RWPE1 (cell line): ENCODE data around the gene EPYC.
"Not testable (repeated sequence)": the region's sequence is repeated elsewhere in the genome, so short reads cannot be mapped to it uniquely, and the experiment has no call there.

Experiments used
- CTCF ChIA-PET: fragments of 350-600 bp; sonication (Branson Sonifier 250); formaldehyde crosslinking; extraction: SDS; loops from one replicate; lab custom pipeline; 2021; lab: Yijun Ruan, JAX
- POLR2A ChIA-PET: fragments of 400-600 bp; formaldehyde crosslinking; extraction: SDS; loops from one replicate; lab custom pipeline; 2020; ENCODE audit warnings: antibody characterized with exemption; ENCODE audit not compliant: low non-redundant PET; lab: Yijun Ruan, JAX
- DNase-seq: peaks from one replicate; pipeline ENCODE4 v3.0.0; 2012; ENCODE audit warnings: low spot score
- H3K27ac ChIP-seq: fragments of 450-650 bp; 2 replicates; pipeline ENCODE4 v1.5.1; 2017
- TF ChIP-seq, protein P1 (sequence below): fragments of 450-650 bp; conservative IDR thresholded peaks from 2 replicates; pipeline ENCODE4 v1.5.1; 2017; ENCODE audit warnings: low read depth, mild to moderate bottlenecking

EPYC gene

DNA sequence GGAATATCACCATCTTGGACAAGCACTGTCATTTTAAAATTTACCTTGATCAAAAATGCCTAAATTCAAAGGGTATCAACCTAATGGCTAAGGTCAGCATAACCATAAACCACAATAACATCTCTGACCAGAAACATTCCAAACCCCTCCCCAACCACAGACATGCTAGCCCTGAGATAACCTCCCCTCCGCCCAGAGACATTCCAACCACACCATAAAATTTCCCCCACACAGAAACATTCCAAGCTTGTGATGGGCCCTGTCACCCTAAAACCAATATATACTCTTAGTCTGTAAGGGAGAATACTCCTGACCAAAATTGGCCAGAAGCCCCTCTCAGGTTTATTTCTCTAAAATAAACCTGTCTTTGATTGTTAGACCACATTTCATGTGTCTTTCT lies 17.7 kb downstream of the EPYC start:
- TF ChIP-seq, protein P1, sequence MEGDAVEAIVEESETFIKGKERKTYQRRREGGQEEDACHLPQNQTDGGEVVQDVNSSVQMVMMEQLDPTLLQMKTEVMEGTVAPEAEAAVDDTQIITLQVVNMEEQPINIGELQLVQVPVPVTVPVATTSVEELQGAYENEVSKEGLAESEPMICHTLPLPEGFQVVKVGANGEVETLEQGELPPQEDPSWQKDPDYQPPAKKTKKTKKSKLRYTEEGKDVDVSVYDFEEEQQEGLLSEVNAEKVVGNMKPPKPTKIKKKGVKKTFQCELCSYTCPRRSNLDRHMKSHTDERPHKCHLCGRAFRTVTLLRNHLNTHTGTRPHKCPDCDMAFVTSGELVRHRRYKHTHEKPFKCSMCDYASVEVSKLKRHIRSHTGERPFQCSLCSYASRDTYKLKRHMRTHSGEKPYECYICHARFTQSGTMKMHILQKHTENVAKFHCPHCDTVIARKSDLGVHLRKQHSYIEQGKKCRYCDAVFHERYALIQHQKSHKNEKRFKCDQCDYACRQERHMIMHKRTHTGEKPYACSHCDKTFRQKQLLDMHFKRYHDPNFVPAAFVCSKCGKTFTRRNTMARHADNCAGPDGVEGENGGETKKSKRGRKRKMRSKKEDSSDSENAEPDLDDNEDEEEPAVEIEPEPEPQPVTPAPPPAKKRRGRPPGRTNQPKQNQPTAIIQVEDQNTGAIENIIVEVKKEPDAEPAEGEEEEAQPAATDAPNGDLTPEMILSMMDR, result no peak
- CTCF ChIA-PET, result interaction anchor here (0.6 kb wide), 1 partner anchor 112 kb away, joined by 3 read pairs; no protein-coding TSS in a partner anchor
- no peak overlapping the region for H3K27ac ChIP-seq
- POLR2A ChIA-PET, result no interaction called here
- no peak for DNase-seq

- CTCF ChIA-PET, result interaction anchor here (0.6 to 0.7 kb wide), 2 partner anchors 443 to 486 kb away, joined by 3 read pairs; no protein-coding TSS in a partner anchor
- POLR2A ChIA-PET, result not testable (repeated sequence)
These were observed 19.4 kb downstream of the EPYC start for GRCh38 chr12:90985331-90985730.

GRCh38 chr12:90984114-90984513 lies 20.7 kb downstream of the EPYC start:
- DNase-seq, result no peak
- ChIA-PET POLR2A (no interaction called here), CTCF (no interaction called here)
- TF ChIP-seq, protein P1, result no peak
- H3K27ac ChIP-seq, result no peak overlapping the region

More at GRCh38 chr12:90985331-90985730, 19.4 kb downstream of the EPYC start:
- DNase-seq, H3K27ac ChIP-seq: not testable (repeated sequence)

- ChIA-PET POLR2A (no interaction called here), CTCF (no interaction called here)
- H3K27ac ChIP-seq, result no peak overlapping the region
- DNase-seq, result no peak
- TF ChIP-seq, protein P1, result no peak
These were observed 22.6 kb downstream of the EPYC start for GRCh38 chr12:90982170-90982569.

DNA sequence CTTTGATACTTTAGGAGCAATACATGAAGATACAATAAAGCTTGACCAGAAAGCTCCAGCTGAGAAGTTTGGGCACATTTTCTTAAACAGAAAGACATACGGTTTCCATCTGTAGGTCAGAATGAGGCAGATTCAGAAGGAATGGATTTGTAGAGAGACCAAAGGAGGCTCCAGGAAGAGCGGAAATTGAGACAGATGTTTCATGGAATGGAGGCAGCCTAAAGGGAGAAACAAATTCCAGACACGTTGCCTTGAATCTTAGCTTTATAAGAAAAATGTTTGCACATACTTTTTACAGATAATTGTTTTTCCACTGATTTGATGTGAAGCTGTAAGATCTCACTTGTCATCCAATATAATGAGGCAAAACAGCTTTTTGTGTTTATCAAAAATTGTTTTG lies 24.8 kb downstream of the EPYC start:
- TF ChIP-seq, protein P1, result no peak
- no peak for DNase-seq
- ChIA-PET POLR2A (no interaction called here), CTCF (interaction anchor here (1.1 kb wide), 2 partner anchors 129 to 373 kb away, joined by 3 read pairs; no protein-coding TSS in a partner anchor)
- H3K27ac ChIP-seq, result no peak overlapping the region

DNA sequence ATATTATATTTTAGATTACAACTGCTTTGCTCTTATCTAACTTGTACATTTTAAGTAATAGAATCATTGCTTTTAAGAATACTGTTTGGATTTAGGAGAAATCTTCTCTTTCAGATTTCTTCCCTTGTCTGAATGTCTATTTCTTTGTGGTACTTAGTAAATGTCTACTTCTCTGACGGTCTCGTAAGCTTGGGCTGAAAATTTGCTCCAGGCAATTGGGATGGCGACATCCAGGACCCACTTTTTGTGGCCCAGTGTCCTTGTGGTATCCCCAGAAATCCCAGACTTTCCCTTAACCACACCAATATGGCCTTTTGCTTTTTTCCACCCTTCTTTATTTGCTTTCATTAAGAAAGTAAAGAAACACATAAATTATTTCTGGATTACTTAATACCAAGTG lies 25.8 kb downstream of the EPYC start:
- CTCF ChIA-PET, result interaction anchor here (0.6 to 2.5 kb wide), 5 partner anchors 349 to 637 kb away, joined by 3 to 15 read pairs (median 4); no protein-coding TSS in a partner anchor
- H3K27ac ChIP-seq, result no peak overlapping the region
- POLR2A ChIA-PET, result no interaction called here

GRCh38 chr12:90978117-90978770 lies 26.5 kb downstream of the EPYC start:
- no peak overlapping the region for H3K27ac ChIP-seq
- ChIA-PET CTCF (interaction anchor here (0.6 to 2.5 kb wide), 9 partner anchors 349 to 1508 kb away, joined by 3 to 15 read pairs (median 4); no protein-coding TSS in a partner anchor), POLR2A (no interaction called here)
- TF ChIP-seq, protein P1, result peak; percentile 64
- DNase-seq, result peak; percentile 36

More for the DNA sequence above, 25.8 kb downstream of the EPYC start:
- no peak for DNase-seq
- TF ChIP-seq, protein P1, result no peak
